Fibroblast of skin of left biceps (primary cell): ENCODE measurements around the gene CAD.

Experiments
- DNase-seq, 2 experiments: peaks; one replicate each; pipeline ENCODE4 v3.0.0-alpha.2; 2013; ENCODE audit warnings: low read depth in 2 of 2

CAD gene

GRCh38 chr2:27281855-27282559, 64.8 kb downstream of the CAD start, which contains the start of gene TRIM54:
TRIM54 (plus strand) TSS chr2:27282429; CDS start chr2:27282732, 303 bp downstream.
- DNase-seq, result no peak

- DNase-seq, result no peak
Observed at GRCh38 chr2:27282892-27283291, 65.7 kb downstream of the CAD start.

- no peak for DNase-seq
Observed at GRCh38 chr2:27284996-27285395, 67.8 kb downstream of the CAD start.

GRCh38 chr2:27285481-27285880, 68.3 kb downstream of the CAD start:
- no peak for DNase-seq

- DNase-seq, result no peak
Observed at GRCh38 chr2:27288610-27289009, 71.4 kb downstream of the CAD start.

GRCh38 chr2:27290549-27290948, 73.4 kb downstream of the CAD start:
- no peak for DNase-seq

- no peak for DNase-seq
Observed at GRCh38 chr2:27291865-27292264, 74.7 kb downstream of the CAD start.
